GM08714 (cell line): ENCODE data around the gene ASNS.
"Not testable (repeated sequence)": the region's sequence is repeated elsewhere in the genome, so short reads cannot be mapped to it uniquely, and the experiment has no call there.

Experiments
- H3K4me3 ChIP-seq: fragments of 200-500 bp; sonication (Bioruptor generic); 2 replicates; pipeline ENCODE4 v1.5.1; 2014; ENCODE audit warnings: mild to moderate bottlenecking, low read length, inconsistent platforms
- ZNF274 ChIP-seq: IDR thresholded peaks from 2 replicates; pipeline ENCODE4 v1.6.1; 2012; ENCODE audit warnings: mild to moderate bottlenecking, low read depth, low read length

ASNS gene

GRCh38 chr7:97872025-97872669, at the start of gene ASNS:
ASNS (minus strand) TSS chr7:97872408; CDS start chr7:97869156, 3,252 bp downstream.
- no peak for TF ChIP-seq ZNF274
- peak within 1 kb of the TSS; percentile 77 for H3K4me3 ChIP-seq

GRCh38 chr7:97921254-97921653, 49.0 kb upstream of the ASNS start:
- not testable (repeated sequence) for H3K4me3 ChIP-seq

GRCh38 chr7:97915267-97915666, 43.1 kb upstream of the ASNS start:
- H3K4me3 ChIP-seq = not testable (repeated sequence)

GRCh38 chr7:97912294-97912693, 40.1 kb upstream of the ASNS start:
- H3K4me3 ChIP-seq = not testable (repeated sequence)

- H3K4me3 ChIP-seq = not testable (repeated sequence)
Observed at GRCh38 chr7:97896893-97897292, 24.7 kb upstream of the ASNS start.

GRCh38 chr7:97891721-97892120, 19.5 kb upstream of the ASNS start:
- H3K4me3 ChIP-seq = not testable (repeated sequence)

- H3K4me3 ChIP-seq = not testable (repeated sequence)
Observed at GRCh38 chr7:97879527-97879926, 7.3 kb upstream of the ASNS start.

GRCh38 chr7:97874894-97875293, 2.7 kb upstream of the ASNS start:
- H3K4me3 ChIP-seq = not testable (repeated sequence)

GRCh38 chr7:97873606-97874005, 1.4 kb upstream of the ASNS start:
- no peak for TF ChIP-seq ZNF274
- no peak overlapping the region for H3K4me3 ChIP-seq

- H3K4me3 ChIP-seq = peak overlapping the region; percentile 77
Observed at GRCh38 chr7:97871659-97872024, 566 bp downstream of the ASNS start.

GRCh38 chr7:97868788-97869187, 3.4 kb downstream of the ASNS start:
- no peak for TF ChIP-seq ZNF274
- H3K4me3 ChIP-seq = no peak overlapping the region

More at GRCh38 chr7:97871659-97872024, 566 bp downstream of the ASNS start:
- TF ChIP-seq ZNF274 = no peak

- H3K4me3 ChIP-seq = no peak overlapping the region
- no peak for TF ChIP-seq ZNF274
Observed at GRCh38 chr7:97868314-97868713, 3.9 kb downstream of the ASNS start.

- no peak for TF ChIP-seq ZNF274
- H3K4me3 ChIP-seq = no peak overlapping the region
Observed at GRCh38 chr7:97865104-97865503, 7.1 kb downstream of the ASNS start.

- no peak for TF ChIP-seq ZNF274
- no peak overlapping the region for H3K4me3 ChIP-seq
Observed at GRCh38 chr7:97859606-97860204, 12.5 kb downstream of the ASNS start.

- H3K4me3 ChIP-seq = no peak overlapping the region
- no peak for TF ChIP-seq ZNF274
Observed at GRCh38 chr7:97858221-97858620, 14.0 kb downstream of the ASNS start.

- TF ChIP-seq ZNF274 = no peak
- H3K4me3 ChIP-seq = no peak overlapping the region
Observed at GRCh38 chr7:97857544-97857943, 14.7 kb downstream of the ASNS start.

GRCh38 chr7:97851683-97852082, 20.5 kb downstream of the ASNS start:
- no peak for TF ChIP-seq ZNF274

GRCh38 chr7:97850262-97851031, 21.8 kb downstream of the ASNS start:
- not testable (repeated sequence) for H3K4me3 ChIP-seq

More at GRCh38 chr7:97851683-97852082, 20.5 kb downstream of the ASNS start:
- no peak overlapping the region for H3K4me3 ChIP-seq
